HG03025 (cell line): ENCODE measurements around the gene CSNK1G1.
"Not testable (repeated sequence)": the region's sequence is repeated elsewhere in the genome, so short reads cannot be mapped to it uniquely, and the experiment has no call there.

Source experiments
- ATAC-seq: cut with Tn5 transposase; IDR thresholded peaks from one replicate; pipeline ENCODE4 v1.9.1; 2021; ENCODE audit warnings: mild to moderate bottlenecking, moderate library complexity; ENCODE audit not compliant: unreplicated experiment, low FRiP score

The CSNK1G1 gene

GRCh38 chr15:64289550-64289949 is 66.4 kb downstream of the CSNK1G1 start:
- ATAC-seq: no peak

- ATAC-seq: no peak
Measured at GRCh38 chr15:64288999-64289398, 67.0 kb downstream of the CSNK1G1 start.

GRCh38 chr15:64288577-64288976 is 67.4 kb downstream of the CSNK1G1 start:
- ATAC-seq: no peak

GRCh38 chr15:64287953-64288352 is 68.0 kb downstream of the CSNK1G1 start:
- ATAC-seq: no peak

- no peak for ATAC-seq
Measured at GRCh38 chr15:64286473-64286872, 69.5 kb downstream of the CSNK1G1 start.

GRCh38 chr15:64285871-64286270 is 70.1 kb downstream of the CSNK1G1 start:
- ATAC-seq: no peak

GRCh38 chr15:64285150-64285549 is 70.8 kb downstream of the CSNK1G1 start:
- no peak for ATAC-seq

- ATAC-seq: no peak
Measured at GRCh38 chr15:64284042-64284441, 71.9 kb downstream of the CSNK1G1 start.

GRCh38 chr15:64282701-64283100 is 73.3 kb downstream of the CSNK1G1 start:
- no peak for ATAC-seq

- no peak for ATAC-seq
Measured at GRCh38 chr15:64279131-64279530, 76.8 kb downstream of the CSNK1G1 start.

- no peak for ATAC-seq
Measured at GRCh38 chr15:64275934-64276333, 80.0 kb downstream of the CSNK1G1 start.

GRCh38 chr15:64274341-64274950 is 81.5 kb downstream of the CSNK1G1 start:
- ATAC-seq: no peak

- no peak for ATAC-seq
Measured at GRCh38 chr15:64267331-64267973, 88.5 kb downstream of the CSNK1G1 start.

- not testable (repeated sequence) for ATAC-seq
Measured at GRCh38 chr15:64265188-64265587, 90.8 kb downstream of the CSNK1G1 start.

- no peak for ATAC-seq
Measured at GRCh38 chr15:64264502-64264901, 91.5 kb downstream of the CSNK1G1 start.

- ATAC-seq: no peak
Measured at GRCh38 chr15:64263567-64263966, 92.4 kb downstream of the CSNK1G1 start.

- no peak for ATAC-seq
Measured at GRCh38 chr15:64256051-64256450, 99.9 kb downstream of the CSNK1G1 start.

- ATAC-seq: no peak
Measured at GRCh38 chr15:64251658-64252057, 104.3 kb downstream of the CSNK1G1 start.

GRCh38 chr15:64251121-64251520 is 104.9 kb downstream of the CSNK1G1 start:
- ATAC-seq: no peak

GRCh38 chr15:64249883-64250575 is 105.9 kb downstream of the CSNK1G1 start:
- ATAC-seq: no peak

- ATAC-seq: no peak
Measured at GRCh38 chr15:64249406-64249805, 106.6 kb downstream of the CSNK1G1 start.
